ENCODE results near the gene TTC7B.

The TTC7B gene

GRCh38 chr14:90579088-90579487 lies 237.1 kb downstream of the TTC7B start:
- no peak for TF ChIP-seq CTCF (conservative IDR thresholded peaks at IDR 0.05; ENCODE audit: low read depth)
- no peak for DNase-seq (ENCODE audit: low spot score)
- H3K27ac ChIP-seq, result no peak overlapping the region
- CTCF ChIA-PET, result no interaction called here
- POLR2A ChIA-PET (ENCODE audit: low non-redundant PET), result no interaction called here

- no peak for DNase-seq (ENCODE audit: low spot score)
- CTCF ChIA-PET, result interaction anchor here (0.5 kb wide), 1 partner anchor 595 kb away, joined by 4 read pairs; no protein-coding TSS in a partner anchor
- TF ChIP-seq CTCF (conservative IDR thresholded peaks at IDR 0.05; ENCODE audit: low read depth), result no peak
- POLR2A ChIA-PET (ENCODE audit: low non-redundant PET), result no interaction called here
- no peak overlapping the region for H3K27ac ChIP-seq
These were observed 237.8 kb downstream of the TTC7B start for GRCh38 chr14:90578283-90578985.

GRCh38 chr14:90577661-90578282 lies 238.5 kb downstream of the TTC7B start:
- ChIA-PET POLR2A (ENCODE audit: low non-redundant PET) (no interaction called here), CTCF (interaction anchor here (0.5 kb wide), 1 partner anchor 596 kb away, joined by 4 read pairs; no protein-coding TSS in a partner anchor)
- DNase-seq (ENCODE audit: low spot score), result no peak
- TF ChIP-seq CTCF (conservative IDR thresholded peaks at IDR 0.05; ENCODE audit: low read depth), result no peak
- H3K27ac ChIP-seq, result no peak overlapping the region

- TF ChIP-seq CTCF (conservative IDR thresholded peaks at IDR 0.05; ENCODE audit: low read depth), result no peak
- DNase-seq (ENCODE audit: low spot score), result no peak
- POLR2A ChIA-PET (ENCODE audit: low non-redundant PET), result no interaction called here
- CTCF ChIA-PET, result interaction anchor here (0.6 kb wide), 1 partner anchor 746 kb away, joined by 3 read pairs; no protein-coding TSS in a partner anchor
- no peak overlapping the region for H3K27ac ChIP-seq
These were observed 239.1 kb downstream of the TTC7B start for GRCh38 chr14:90576981-90577660.

DNA sequence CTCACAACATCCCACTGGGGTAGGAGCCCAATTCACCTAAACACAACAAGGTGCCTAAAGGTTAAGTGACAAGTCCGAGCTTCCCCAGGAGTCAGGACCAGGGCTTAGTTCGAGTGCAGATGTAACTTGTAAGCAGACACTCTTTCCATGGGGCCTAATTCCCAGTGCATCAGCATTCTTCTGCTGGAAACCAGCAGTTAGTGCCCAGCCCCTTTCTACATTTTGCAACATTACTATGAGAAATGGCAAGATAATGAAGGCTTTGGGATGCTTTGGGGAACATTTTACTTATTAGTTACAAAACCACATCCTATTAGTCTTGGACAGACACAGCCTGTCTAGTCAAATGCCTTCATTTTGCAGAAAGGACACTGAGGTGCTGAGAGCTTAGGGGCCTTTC lies 239.6 kb downstream of the TTC7B start:
- DNase-seq (ENCODE audit: low spot score), result no peak
- TF ChIP-seq CTCF (conservative IDR thresholded peaks at IDR 0.05; ENCODE audit: low read depth), result no peak
- CTCF ChIA-PET, result interaction anchor here (0.6 kb wide), 1 partner anchor 747 kb away, joined by 3 read pairs; no protein-coding TSS in a partner anchor
- no peak overlapping the region for H3K27ac ChIP-seq
- POLR2A ChIA-PET (ENCODE audit: low non-redundant PET), result no interaction called here

DNA sequence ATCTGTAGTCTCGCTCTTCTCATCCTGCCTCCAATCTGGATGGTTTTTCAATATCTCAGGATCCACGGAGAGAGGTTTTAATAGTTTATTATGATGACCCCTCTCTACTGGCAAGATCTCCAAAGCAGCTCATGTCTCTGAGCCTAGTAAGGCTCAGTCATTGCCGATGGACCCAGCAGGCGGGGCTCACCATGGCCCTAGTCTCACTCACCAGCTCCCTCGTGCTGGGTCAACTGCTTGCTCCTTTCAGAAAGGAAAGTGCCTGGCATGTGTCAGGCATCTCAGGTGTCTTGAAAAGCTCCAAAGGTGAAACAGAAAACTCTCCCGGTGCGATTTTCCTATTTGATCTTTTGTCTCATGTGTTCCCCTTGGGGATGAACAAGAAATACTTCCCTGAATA lies 240.4 kb downstream of the TTC7B start:
- no peak overlapping the region for H3K27ac ChIP-seq
- no peak for DNase-seq (ENCODE audit: low spot score)
- ChIA-PET POLR2A (ENCODE audit: low non-redundant PET) (no interaction called here), CTCF (interaction anchor here (0.5 kb wide), 1 partner anchor 24 kb away, joined by 3 read pairs; no protein-coding TSS in a partner anchor)
- no peak for TF ChIP-seq CTCF (conservative IDR thresholded peaks at IDR 0.05; ENCODE audit: low read depth)

Data from RWPE1 (cell line).